Measurements from ENCODE around the gene KRCC1. TPM values are rescaled to one million over a fixed set of nuclear protein-coding genes. Genes with fewer than 3 reads are reported as not detected.
"Not testable (repeated sequence)": the region's sequence is repeated elsewhere in the genome, so short reads cannot be mapped to it uniquely, and the experiment has no call there.

KRCC1 gene
- total RNA-seq, 2 donors from 2014 or later = 7.4 to 17.3 TPM

GRCh38 chr2:88018077-88018805 is 37.3 kb downstream of the KRCC1 start:
- not testable (repeated sequence) for ATAC-seq; H3K9me3 Mint-ChIP-seq; DNase-seq (ENCODE audit: low spot score); H3K36me3 Mint-ChIP-seq; H3K27me3 Mint-ChIP-seq
- Mint-ChIP-seq H3K4me1 (ENCODE audit: low read depth in 2 of 2) (peaks cover 8 to 14% of the 10 kb centered on the region in 2 donors), H3K4me3 (peak overlapping the region; percentile 94), H3K27ac (peak overlapping the region in 1 of 2 donors; percentile 48)

GRCh38 chr2:88017780-88018038 is 37.9 kb downstream of the KRCC1 start:
- not testable (repeated sequence) for DNase-seq (ENCODE audit: low spot score); H3K27me3 Mint-ChIP-seq; H3K9me3 Mint-ChIP-seq; H3K36me3 Mint-ChIP-seq; ATAC-seq
- Mint-ChIP-seq H3K27ac (peak overlapping the region; percentile 48 to 99), H3K4me1 (ENCODE audit: low read depth in 2 of 2) (peaks cover 8 to 14% of the 10 kb centered on the region in 2 donors), H3K4me3 (peak overlapping the region; percentile 94)

- no peaks in the 10 kb centered on the region for H3K36me3 Mint-ChIP-seq
- no peaks in the 10 kb centered on the region for H3K27me3 Mint-ChIP-seq
- H3K27ac Mint-ChIP-seq = peak overlapping the region; percentile 98 to 99
- H3K4me1 Mint-ChIP-seq (ENCODE audit: low read depth in 2 of 2) = peaks cover 8 to 14% of the 10 kb centered on the region in 2 donors
- DNase-seq (ENCODE audit: low spot score) (peak; percentile 69), ATAC-seq (peak; percentile 57 to 66)
- H3K4me3 Mint-ChIP-seq = peak overlapping the region; percentile 94
- no peaks in the 10 kb centered on the region for H3K9me3 Mint-ChIP-seq
Measured at GRCh38 chr2:88016960-88017779, 38.4 kb downstream of the KRCC1 start.

- Mint-ChIP-seq H3K4me1 (ENCODE audit: low read depth in 2 of 2) (peaks cover 8 to 14% of the 10 kb centered on the region in 2 donors), H3K27ac (peak within 1 kb of the TSS; percentile 98 to 99), H3K36me3 (no peaks in the 10 kb centered on the region), H3K9me3 (no peaks in the 10 kb centered on the region), H3K27me3 (no peaks in the 10 kb centered on the region), H3K4me3 (peak within 1 kb of the TSS; percentile 94)
- ATAC-seq (peak; percentile 84 to 86), DNase-seq (ENCODE audit: low spot score) (peak; percentile 71)
Measured at GRCh38 chr2:88016086-88016959, 39.3 kb downstream of the KRCC1 start, which contains the start of gene RNU2-63P. Gene RNU2-63P, minus strand, starts transcription at chr2:88016547.

GRCh38 chr2:88011011-88011410 is 44.6 kb downstream of the KRCC1 start:
- ATAC-seq (no peak), DNase-seq (ENCODE audit: low spot score) (no peak)
- no peak overlapping the region for H3K27ac Mint-ChIP-seq
- no peaks in the 10 kb centered on the region for H3K36me3 Mint-ChIP-seq
- H3K9me3 Mint-ChIP-seq = no peaks in the 10 kb centered on the region
- H3K4me1 Mint-ChIP-seq (ENCODE audit: low read depth in 2 of 2) = no peaks in the 10 kb centered on the region
- no peak overlapping the region for H3K4me3 Mint-ChIP-seq
- peaks cover 0 to 5% of the 10 kb centered on the region in 2 donors for H3K27me3 Mint-ChIP-seq

GRCh38 chr2:88010136-88010535 is 45.4 kb downstream of the KRCC1 start:
- H3K36me3 Mint-ChIP-seq = no peaks in the 10 kb centered on the region
- DNase-seq (ENCODE audit: low spot score) (no peak), ATAC-seq (no peak)
- no peaks in the 10 kb centered on the region for H3K9me3 Mint-ChIP-seq
- no peak overlapping the region for H3K4me3 Mint-ChIP-seq
- H3K4me1 Mint-ChIP-seq (ENCODE audit: low read depth in 2 of 2) = no peaks in the 10 kb centered on the region
- no peak overlapping the region for H3K27ac Mint-ChIP-seq
- peaks cover 0 to 9% of the 10 kb centered on the region in 2 donors for H3K27me3 Mint-ChIP-seq

GRCh38 chr2:88006912-88007439 is 48.6 kb downstream of the KRCC1 start:
- H3K4me3 Mint-ChIP-seq = no peak overlapping the region
- H3K9me3 Mint-ChIP-seq = no peaks in the 10 kb centered on the region
- H3K27ac Mint-ChIP-seq = no peak overlapping the region
- no peaks in the 10 kb centered on the region for H3K4me1 Mint-ChIP-seq (ENCODE audit: low read depth in 2 of 2)
- no peaks in the 10 kb centered on the region for H3K36me3 Mint-ChIP-seq
- no peak for DNase-seq (ENCODE audit: low spot score)
- H3K27me3 Mint-ChIP-seq = peaks cover 0 to 9% of the 10 kb centered on the region in 2 donors
- no peak for ATAC-seq

GRCh38 chr2:88005776-88006175 is 49.8 kb downstream of the KRCC1 start:
- no peak for ATAC-seq
- DNase-seq (ENCODE audit: low spot score) = peak; percentile 51
- H3K4me3 Mint-ChIP-seq = no peak overlapping the region
- H3K27me3 Mint-ChIP-seq = peaks cover 0 to 9% of the 10 kb centered on the region in 2 donors
- no peak overlapping the region for H3K27ac Mint-ChIP-seq
- H3K9me3 Mint-ChIP-seq = no peaks in the 10 kb centered on the region
- H3K4me1 Mint-ChIP-seq (ENCODE audit: low read depth in 2 of 2) = no peaks in the 10 kb centered on the region
- no peaks in the 10 kb centered on the region for H3K36me3 Mint-ChIP-seq

GRCh38 chr2:88003074-88003755 is 52.4 kb downstream of the KRCC1 start:
- H3K36me3 Mint-ChIP-seq = no peaks in the 10 kb centered on the region
- no peak overlapping the region for H3K4me3 Mint-ChIP-seq

GRCh38 chr2:88002359-88002707 is 53.2 kb downstream of the KRCC1 start:
- H3K4me3 Mint-ChIP-seq = no peak overlapping the region
- DNase-seq (ENCODE audit: low spot score) (no peak), ATAC-seq (no peak)
- no peaks in the 10 kb centered on the region for H3K36me3 Mint-ChIP-seq
- H3K4me1 Mint-ChIP-seq (ENCODE audit: low read depth in 2 of 2) = no peaks in the 10 kb centered on the region
- H3K27ac Mint-ChIP-seq = no peak overlapping the region
- H3K9me3 Mint-ChIP-seq = no peaks in the 10 kb centered on the region
- peaks cover 0 to 4% of the 10 kb centered on the region in 2 donors for H3K27me3 Mint-ChIP-seq

More at GRCh38 chr2:88003074-88003755, 52.4 kb downstream of the KRCC1 start:
- Mint-ChIP-seq H3K27me3 (peaks cover 0 to 4% of the 10 kb centered on the region in 2 donors), H3K27ac (no peak overlapping the region), H3K4me1 (ENCODE audit: low read depth in 2 of 2) (no peaks in the 10 kb centered on the region), H3K9me3 (no peaks in the 10 kb centered on the region)
- no peak for ATAC-seq
- peak; percentile 50 for DNase-seq (ENCODE audit: low spot score)

- not testable (repeated sequence) for H3K36me3 Mint-ChIP-seq; ATAC-seq; H3K4me1 Mint-ChIP-seq (ENCODE audit: low read depth in 2 of 2); H3K27ac Mint-ChIP-seq; H3K4me3 Mint-ChIP-seq; H3K9me3 Mint-ChIP-seq; H3K27me3 Mint-ChIP-seq
- DNase-seq (ENCODE audit: low spot score) = peak; percentile 12
Measured at GRCh38 chr2:88000474-88000873, 55.1 kb downstream of the KRCC1 start.

GRCh38 chr2:87996570-87996969 is 59.0 kb downstream of the KRCC1 start:
- ATAC-seq = no peak
- no peak overlapping the region for H3K4me3 Mint-ChIP-seq
- no peaks in the 10 kb centered on the region for H3K36me3 Mint-ChIP-seq

GRCh38 chr2:87995756-87996155 is 59.8 kb downstream of the KRCC1 start:
- H3K27ac Mint-ChIP-seq = no peak overlapping the region
- H3K4me1 Mint-ChIP-seq (ENCODE audit: low read depth in 2 of 2) = no peaks in the 10 kb centered on the region
- no peak for ATAC-seq
- H3K9me3 Mint-ChIP-seq = no peaks in the 10 kb centered on the region
- no peak for DNase-seq (ENCODE audit: low spot score)
- H3K27me3 Mint-ChIP-seq = peaks cover 0 to 2% of the 10 kb centered on the region in 2 donors
- H3K36me3 Mint-ChIP-seq = no peaks in the 10 kb centered on the region
- H3K4me3 Mint-ChIP-seq = no peak overlapping the region

More at GRCh38 chr2:87996570-87996969, 59.0 kb downstream of the KRCC1 start:
- DNase-seq (ENCODE audit: low spot score) = peak; percentile 12
- H3K4me1 Mint-ChIP-seq (ENCODE audit: low read depth in 2 of 2) = no peaks in the 10 kb centered on the region
- no peak overlapping the region for H3K27ac Mint-ChIP-seq
- H3K9me3 Mint-ChIP-seq = no peaks in the 10 kb centered on the region
- H3K27me3 Mint-ChIP-seq = peaks cover 0 to 2% of the 10 kb centered on the region in 2 donors
